GM12874 (cell line): ENCODE data around the gene TMTC1.

Experiments
- TF ChIP-seq, protein P1 (sequence below): IDR thresholded peaks from 2 replicates; pipeline ENCODE4 v1.5.1; 2011; ENCODE audit warnings: low read depth, mild to moderate bottlenecking, control low read depth, low read length, moderate library complexity; ENCODE audit not compliant: insufficient read depth

The TMTC1 gene

DNA sequence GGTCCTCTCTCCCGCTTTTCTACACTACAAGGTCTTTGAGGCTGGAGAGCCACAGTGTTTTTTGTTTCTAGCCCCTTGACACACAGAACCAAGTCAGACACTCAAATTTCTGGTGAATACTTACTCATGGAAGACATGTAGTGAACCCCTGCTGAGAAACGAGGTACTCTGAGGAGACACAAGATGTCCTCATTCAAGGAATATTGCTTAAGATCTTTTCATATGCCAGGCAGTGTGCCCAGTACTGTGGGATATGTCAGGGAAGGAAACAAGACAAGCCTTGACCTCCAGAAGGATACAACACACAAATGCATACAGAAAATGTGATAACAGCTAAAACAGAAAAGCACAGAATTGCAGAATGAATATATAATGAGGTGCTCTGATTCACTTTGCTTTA is 75.9 kb downstream of the TMTC1 start:
- TF ChIP-seq, protein P1, sequence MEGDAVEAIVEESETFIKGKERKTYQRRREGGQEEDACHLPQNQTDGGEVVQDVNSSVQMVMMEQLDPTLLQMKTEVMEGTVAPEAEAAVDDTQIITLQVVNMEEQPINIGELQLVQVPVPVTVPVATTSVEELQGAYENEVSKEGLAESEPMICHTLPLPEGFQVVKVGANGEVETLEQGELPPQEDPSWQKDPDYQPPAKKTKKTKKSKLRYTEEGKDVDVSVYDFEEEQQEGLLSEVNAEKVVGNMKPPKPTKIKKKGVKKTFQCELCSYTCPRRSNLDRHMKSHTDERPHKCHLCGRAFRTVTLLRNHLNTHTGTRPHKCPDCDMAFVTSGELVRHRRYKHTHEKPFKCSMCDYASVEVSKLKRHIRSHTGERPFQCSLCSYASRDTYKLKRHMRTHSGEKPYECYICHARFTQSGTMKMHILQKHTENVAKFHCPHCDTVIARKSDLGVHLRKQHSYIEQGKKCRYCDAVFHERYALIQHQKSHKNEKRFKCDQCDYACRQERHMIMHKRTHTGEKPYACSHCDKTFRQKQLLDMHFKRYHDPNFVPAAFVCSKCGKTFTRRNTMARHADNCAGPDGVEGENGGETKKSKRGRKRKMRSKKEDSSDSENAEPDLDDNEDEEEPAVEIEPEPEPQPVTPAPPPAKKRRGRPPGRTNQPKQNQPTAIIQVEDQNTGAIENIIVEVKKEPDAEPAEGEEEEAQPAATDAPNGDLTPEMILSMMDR = no peak

DNA sequence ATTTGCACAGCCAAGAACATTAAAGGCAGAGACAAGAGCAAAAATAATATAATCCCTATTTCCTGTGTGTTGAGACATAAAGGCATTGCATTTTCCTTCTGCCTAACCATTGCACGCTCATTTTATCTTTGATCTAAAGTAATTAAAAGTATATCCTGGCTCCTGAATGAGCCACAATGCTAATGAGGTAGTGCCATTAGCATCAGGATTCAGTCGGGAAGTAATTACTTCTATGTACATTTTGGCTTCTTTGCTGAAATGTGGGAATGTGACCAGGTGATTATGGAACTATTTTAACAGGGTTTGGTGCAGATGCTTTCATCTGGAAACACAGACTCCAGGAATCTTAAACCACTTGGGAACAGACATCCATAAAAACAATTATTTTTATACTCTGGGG is 77.4 kb downstream of the TMTC1 start:
- TF ChIP-seq, protein P1 = no peak

DNA sequence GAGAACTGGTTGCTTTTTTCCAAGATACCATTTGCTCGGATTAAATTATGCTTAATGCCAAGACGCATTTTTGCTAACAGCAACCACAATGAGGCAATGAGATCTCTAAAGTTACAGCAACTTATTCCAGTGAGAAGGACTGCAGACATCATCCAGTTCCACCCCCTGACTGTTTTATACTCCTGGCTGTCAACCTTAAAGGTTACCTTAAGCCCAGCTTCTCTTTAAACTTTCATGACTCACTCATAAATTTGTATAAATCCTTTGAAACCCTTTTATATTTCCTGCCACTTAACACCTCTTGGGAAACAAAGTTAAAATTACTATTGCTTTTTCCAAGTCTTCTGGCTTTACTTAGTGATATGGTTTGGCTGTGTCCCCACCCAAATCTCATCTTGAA is 80.2 kb downstream of the TMTC1 start:
- TF ChIP-seq, protein P1 = no peak

DNA sequence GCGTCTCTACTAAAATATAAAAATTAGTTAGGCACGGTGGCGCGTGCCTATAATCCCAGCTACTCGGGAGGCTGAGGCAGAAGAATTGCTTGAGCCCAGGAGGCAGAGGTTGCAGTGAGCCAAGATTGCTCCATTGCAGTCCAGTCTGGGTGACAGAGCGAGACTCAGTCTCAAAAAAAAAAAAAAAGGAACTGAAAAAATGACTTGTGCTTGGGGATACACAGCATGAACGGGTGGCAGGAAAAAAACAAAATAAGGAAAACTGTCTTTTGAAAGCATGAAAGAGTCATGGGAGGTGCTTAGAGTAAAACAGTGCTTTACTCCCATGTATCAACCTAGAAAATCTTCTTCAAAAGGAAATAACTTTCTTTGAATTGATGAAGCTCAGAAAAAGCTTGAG is 80.8 kb downstream of the TMTC1 start:
- TF ChIP-seq, protein P1 = no peak

DNA sequence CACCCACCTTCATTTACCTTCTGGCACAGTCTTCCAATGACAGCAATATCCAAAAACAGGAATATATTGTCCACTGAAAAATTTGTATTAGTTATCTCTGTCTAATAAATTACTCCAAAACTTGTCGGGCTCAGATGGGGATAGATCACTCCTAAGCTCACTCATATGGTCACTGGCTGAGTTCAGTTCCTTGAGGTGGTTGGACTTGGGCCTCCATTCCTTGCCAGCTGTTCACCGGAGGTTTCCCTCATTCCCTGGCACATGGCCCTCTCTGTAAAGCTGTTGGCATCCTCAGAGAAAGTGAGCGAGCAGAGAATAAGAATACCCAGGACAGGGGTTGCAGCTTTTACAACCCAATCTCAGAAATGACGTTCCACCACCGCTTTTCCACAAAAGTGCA is 81.5 kb downstream of the TMTC1 start:
- TF ChIP-seq, protein P1 = no peak

DNA sequence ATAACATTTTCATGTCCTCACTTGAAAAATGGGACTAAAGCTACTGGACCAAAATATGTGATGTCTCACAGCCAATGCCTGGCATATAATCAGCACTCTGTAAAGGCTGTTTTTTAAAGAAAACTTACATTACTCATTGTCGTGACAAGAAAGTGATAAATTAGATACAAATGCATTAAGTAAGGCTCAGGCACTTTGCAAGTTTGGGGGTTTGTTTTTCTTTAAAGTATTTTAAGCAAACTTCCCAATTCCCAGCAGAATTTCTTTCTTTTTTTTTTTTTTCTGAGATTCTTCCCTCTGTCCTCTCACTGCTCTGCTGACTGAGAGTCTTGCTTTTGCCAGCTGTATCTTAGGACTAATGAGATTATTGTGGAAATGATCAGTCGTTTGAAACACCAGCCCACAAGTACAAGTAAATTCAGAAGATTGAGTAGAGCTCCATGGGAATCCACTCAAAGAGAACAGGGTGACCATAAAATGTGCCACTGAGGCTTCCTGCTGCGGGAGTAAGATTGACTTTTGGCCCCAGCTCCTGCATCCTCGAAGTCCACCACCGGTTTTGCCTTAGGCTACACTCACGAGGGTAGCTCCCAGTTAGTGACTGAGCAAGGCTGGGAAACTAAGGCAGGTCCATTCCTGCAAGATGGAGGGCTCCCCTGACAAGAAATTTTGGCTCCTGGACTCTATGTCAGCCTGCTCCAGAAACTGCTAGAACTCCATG is 82.8 kb downstream of the TMTC1 start:
- TF ChIP-seq, protein P1 = no peak

DNA sequence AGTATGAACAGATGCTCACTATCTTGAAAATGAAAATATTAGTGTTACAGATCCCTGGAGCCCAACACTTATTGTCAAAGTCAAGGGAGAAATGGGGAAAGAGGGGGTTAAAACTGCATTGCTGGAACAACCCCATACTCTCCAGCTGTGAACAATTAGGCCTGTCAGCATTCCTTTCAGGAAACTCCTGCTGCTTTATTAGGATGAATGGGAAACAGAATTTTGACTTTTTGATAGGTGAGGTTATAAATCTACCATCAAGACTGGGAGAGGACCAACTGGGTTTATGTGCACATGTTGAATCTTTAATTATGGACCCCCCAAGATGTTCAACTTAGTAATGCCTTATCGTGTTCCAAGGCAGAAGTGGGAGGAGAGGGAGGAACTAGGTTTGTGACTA is 85.0 kb downstream of the TMTC1 start:
- TF ChIP-seq, protein P1 = no peak
